HFFc6 (cell line): ENCODE data around the gene TUBGCP5. TPM values are rescaled to one million over a fixed set of nuclear protein-coding genes. Genes with fewer than 3 reads are reported as not detected.

Source experiments
- DNase-seq: peaks from one replicate; pipeline ENCODE4 v3.0.0-alpha.2; 2018
- H3K27ac Mint-ChIP-seq: 2 replicates; pipeline ENCODE4 v1.8.0; 2020; ENCODE audit warnings: mild to moderate bottlenecking, mixed read lengths
- H3K27me3 Mint-ChIP-seq: 2 replicates; pipeline ENCODE4 v1.8.0; 2021; ENCODE audit warnings: mild to moderate bottlenecking, moderate library complexity, mixed read lengths; ENCODE audit not compliant: insufficient read depth
- H3K36me3 Mint-ChIP-seq: 2 replicates; pipeline ENCODE4 v1.8.0; 2021; ENCODE audit warnings: low read depth, mixed read lengths
- H3K4me1 Mint-ChIP-seq: 2 replicates; pipeline ENCODE4 v1.8.0; 2020; ENCODE audit warnings: low read depth, mixed read lengths
- H3K4me3 Mint-ChIP-seq: 2 replicates; pipeline ENCODE4 v1.8.0; 2020; ENCODE audit warnings: mild to moderate bottlenecking, moderate library complexity, mixed read lengths
- H3K9me3 Mint-ChIP-seq: 2 replicates; pipeline ENCODE4 v1.8.0; 2020; ENCODE audit warnings: mild to moderate bottlenecking, mixed read lengths
- total RNA-seq, 6 experiments: library from RNA; stranded (reverse); fragmentation: NEBNext Ultra II Directional; extraction: Animal tissue kit (Norgen Biotek cat#: 25700); gene quantifications; 2 replicates in 1 of 6; 3 replicates in 5 of 6; pipeline ENCODE4 v1.2.3, GENCODE V29; 2021
- TF ChIP-seq, protein P1 (sequence below): fragments of 200-600 bp; sonication (generic); IDR thresholded peaks from 2 replicates; pipeline ENCODE4 v1.5.0; 2021; ENCODE audit warnings: antibody characterized with exemption, mild to moderate bottlenecking

TUBGCP5 gene
- total RNA-seq, 6 experiments from 2014 or later, result 11.7 to 13.8 (median 13.1) TPM

DNA sequence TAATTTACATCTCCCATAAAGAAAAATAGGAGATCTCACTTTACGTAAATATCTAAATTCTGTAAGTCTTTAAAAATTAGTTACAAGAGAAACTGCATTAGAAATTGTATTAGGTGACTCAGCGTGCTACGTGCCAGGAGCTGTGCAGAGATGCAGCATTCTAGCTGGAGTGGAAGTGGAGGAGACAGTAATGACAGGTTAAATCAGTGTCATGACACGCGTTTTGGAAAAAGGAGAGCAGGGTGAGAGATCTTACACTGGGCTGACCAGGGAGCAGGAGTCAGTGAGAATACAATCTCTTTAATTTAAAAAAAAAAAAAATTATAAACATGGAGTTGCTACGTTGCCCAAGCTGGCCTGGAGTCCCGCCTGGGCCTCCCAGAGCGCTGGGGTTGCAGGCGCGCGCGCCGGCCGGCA lies 635 bp downstream of the TUBGCP5 start:
- TF ChIP-seq, protein P1, sequence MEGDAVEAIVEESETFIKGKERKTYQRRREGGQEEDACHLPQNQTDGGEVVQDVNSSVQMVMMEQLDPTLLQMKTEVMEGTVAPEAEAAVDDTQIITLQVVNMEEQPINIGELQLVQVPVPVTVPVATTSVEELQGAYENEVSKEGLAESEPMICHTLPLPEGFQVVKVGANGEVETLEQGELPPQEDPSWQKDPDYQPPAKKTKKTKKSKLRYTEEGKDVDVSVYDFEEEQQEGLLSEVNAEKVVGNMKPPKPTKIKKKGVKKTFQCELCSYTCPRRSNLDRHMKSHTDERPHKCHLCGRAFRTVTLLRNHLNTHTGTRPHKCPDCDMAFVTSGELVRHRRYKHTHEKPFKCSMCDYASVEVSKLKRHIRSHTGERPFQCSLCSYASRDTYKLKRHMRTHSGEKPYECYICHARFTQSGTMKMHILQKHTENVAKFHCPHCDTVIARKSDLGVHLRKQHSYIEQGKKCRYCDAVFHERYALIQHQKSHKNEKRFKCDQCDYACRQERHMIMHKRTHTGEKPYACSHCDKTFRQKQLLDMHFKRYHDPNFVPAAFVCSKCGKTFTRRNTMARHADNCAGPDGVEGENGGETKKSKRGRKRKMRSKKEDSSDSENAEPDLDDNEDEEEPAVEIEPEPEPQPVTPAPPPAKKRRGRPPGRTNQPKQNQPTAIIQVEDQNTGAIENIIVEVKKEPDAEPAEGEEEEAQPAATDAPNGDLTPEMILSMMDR, result no peak
- Mint-ChIP-seq H3K4me3 (peak overlapping the region; percentile 90), H3K9me3 (no peaks in the 10 kb centered on the region), H3K27me3 (no peaks in the 10 kb centered on the region; the same call in 1 of the 2 replicates), H3K27ac (peak overlapping the region; percentile 90), H3K4me1 (peaks cover 27% of the 10 kb centered on the region), H3K36me3 (peaks cover 7% of the 10 kb centered on the region)
- DNase-seq, result peak; percentile 27

DNA sequence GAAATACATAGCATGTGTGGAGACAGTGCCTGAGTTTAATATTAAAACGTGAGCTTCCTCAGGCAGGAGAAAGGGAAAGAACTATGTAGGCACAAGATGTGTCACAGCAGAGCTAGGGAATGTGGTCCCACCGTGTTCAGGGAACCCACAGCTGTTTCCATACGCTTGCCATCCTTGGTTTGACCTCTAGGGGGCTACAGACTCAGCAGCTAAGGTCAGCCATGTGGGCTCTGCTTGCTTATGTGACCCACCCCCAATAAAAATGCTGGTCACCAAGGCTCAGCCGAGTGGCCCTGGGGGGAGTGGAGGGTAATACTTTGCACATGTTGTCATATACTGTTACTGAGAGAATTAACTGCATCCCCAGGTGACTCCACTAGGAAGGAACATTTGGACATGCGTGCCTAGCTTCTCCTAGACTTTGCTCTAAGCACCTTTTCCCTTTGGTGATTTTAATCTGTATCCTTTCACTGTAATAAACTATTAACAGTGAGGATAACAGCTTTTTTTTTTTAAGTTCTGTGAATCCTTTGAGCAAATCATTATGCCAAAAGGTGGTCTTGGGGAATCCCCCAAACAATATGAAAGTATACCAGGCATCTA lies 3.3 kb downstream of the TUBGCP5 start:
- TF ChIP-seq, protein P1, result peak; percentile 88
- Mint-ChIP-seq H3K27me3 (no peaks in the 10 kb centered on the region; the same call in 1 of the 2 replicates), H3K4me1 (peaks cover 27% of the 10 kb centered on the region), H3K4me3 (no peak overlapping the region), H3K9me3 (no peaks in the 10 kb centered on the region), H3K27ac (peak overlapping the region; percentile 36; the same call in 1 of the 2 replicates), H3K36me3 (peaks cover 7% of the 10 kb centered on the region)
- DNase-seq, result peak; percentile 48

DNA sequence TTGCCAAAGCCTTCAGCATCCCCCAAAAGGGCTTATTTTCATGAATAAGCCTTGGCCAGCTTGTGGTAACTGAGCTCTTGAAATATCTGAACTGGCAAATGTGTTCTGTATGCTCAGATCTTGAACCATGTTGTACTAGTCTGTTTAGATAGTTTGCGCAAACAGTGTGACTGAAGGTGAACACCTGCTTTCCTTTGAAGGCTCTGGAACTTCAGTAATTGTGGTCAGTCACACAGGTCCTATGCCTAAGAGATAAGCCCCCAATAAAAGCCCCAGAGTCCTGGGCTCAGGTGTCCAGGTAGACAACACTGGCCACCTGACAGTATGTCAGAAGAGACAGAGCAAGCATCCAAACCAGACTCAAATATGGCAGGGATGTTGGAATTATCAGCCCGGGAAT lies 5.4 kb downstream of the TUBGCP5 start:
- no peak for DNase-seq
- Mint-ChIP-seq H3K27ac (no peak overlapping the region), H3K4me3 (no peak overlapping the region), H3K9me3 (no peaks in the 10 kb centered on the region), H3K27me3 (no peaks in the 10 kb centered on the region; the same call in 1 of the 2 replicates), H3K4me1 (peaks cover 27% of the 10 kb centered on the region), H3K36me3 (peaks cover 7% of the 10 kb centered on the region)
- TF ChIP-seq, protein P1, result no peak

DNA sequence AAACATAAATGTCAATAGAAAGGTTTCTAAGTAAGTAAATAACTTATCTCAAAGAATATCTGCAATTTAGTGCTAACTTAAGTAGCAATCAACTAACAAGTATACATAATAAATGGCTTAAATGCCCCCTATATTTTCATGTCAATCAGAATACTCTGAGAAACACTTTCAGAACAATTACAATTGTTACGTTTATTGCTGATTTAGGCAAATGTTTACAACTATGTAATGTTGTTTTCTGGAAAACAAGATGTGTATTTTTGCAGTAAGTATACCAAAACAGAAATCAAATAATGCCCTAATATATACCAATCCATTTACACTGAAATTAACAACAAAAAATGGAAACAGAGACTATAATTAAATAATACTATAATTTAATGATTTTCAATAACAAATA lies 13.2 kb downstream of the TUBGCP5 start:
- Mint-ChIP-seq H3K27me3 (peaks cover 2% of the 10 kb centered on the region; the same call in 1 of the 2 replicates), H3K4me1 (no peaks in the 10 kb centered on the region), H3K36me3 (peaks cover 10% of the 10 kb centered on the region), H3K9me3 (no peaks in the 10 kb centered on the region), H3K27ac (no peak overlapping the region), H3K4me3 (no peak overlapping the region)
- TF ChIP-seq, protein P1, result no peak
- no peak for DNase-seq

DNA sequence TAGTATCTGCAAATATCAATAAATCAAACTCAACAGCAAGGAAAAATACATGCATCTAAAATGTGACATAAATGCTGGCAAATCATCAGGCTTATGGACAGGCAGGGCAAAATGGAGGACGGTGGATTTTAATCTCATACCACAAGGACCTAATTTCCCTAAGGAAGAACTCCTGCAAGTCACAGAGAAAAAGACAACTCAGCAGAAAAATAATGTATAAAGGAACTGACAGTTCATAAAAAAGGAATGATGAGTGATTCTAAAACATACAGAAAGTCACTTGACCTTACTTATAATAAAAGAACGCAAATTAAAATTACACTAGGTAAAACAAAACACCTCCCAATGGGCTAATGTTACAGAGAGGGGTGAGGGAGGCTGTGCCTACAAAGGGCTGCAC lies 17.2 kb downstream of the TUBGCP5 start:
- no peaks in the 10 kb centered on the region for H3K27me3 Mint-ChIP-seq
- H3K4me1 Mint-ChIP-seq, result no peaks in the 10 kb centered on the region
- TF ChIP-seq, protein P1, result no peak
- DNase-seq, result no peak
- no peak overlapping the region for H3K27ac Mint-ChIP-seq
- no peak overlapping the region for H3K4me3 Mint-ChIP-seq
- H3K9me3 Mint-ChIP-seq, result no peaks in the 10 kb centered on the region
- H3K36me3 Mint-ChIP-seq, result peaks cover 6% of the 10 kb centered on the region
